D721Med (cell line): ENCODE measurements around the gene CSRNP2.
"Not testable (repeated sequence)": the region's sequence is repeated elsewhere in the genome, so short reads cannot be mapped to it uniquely, and the experiment has no call there.

Experiments
- DNase-seq: peaks from one replicate; pipeline ENCODE4 v3.0.0; 2011; ENCODE audit warnings: low spot score; ENCODE audit not compliant: insufficient read length
- FAIRE-seq: peaks from 2 replicates; lab custom pipeline; 2011; peaks lifted over from hg19 to GRCh38; lab: Jason Lieb, UNC
- TF ChIP-seq, protein P1 (sequence below): IDR thresholded peaks from 2 replicates; pipeline ENCODE4 v1.5.1; 2012; ENCODE audit warnings: mild to moderate bottlenecking, control low read depth; ENCODE audit not compliant: insufficient read depth; ENCODE audit errors: missing control alignments

The CSRNP2 gene

DNA sequence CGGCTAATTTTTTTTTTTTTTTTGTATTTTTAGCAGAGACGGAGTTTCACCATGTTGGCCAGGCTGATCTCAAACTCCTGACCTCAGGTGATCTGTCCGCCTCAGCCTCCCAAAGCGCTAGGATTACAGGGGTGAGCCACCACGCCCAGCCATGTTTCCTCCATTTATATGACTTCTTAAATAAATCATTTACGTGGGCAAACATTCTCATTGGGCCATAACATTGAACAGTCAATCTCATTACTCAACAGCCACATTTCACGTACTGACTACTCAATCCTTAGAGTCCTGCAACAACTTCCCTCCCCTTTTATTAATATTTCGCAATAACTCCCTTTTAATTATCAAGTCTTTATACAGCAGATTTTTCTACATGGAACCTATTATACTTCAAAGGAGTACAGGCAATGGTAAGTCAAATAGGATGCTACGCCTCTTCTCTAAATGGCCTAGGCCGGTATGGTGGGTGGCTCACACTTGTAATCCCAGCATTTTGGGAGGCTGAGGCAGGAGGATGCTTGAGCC is 7.4 kb upstream of the CSRNP2 start:
- FAIRE-seq (no peak), DNase-seq (no peak)
- TF ChIP-seq, protein P1, sequence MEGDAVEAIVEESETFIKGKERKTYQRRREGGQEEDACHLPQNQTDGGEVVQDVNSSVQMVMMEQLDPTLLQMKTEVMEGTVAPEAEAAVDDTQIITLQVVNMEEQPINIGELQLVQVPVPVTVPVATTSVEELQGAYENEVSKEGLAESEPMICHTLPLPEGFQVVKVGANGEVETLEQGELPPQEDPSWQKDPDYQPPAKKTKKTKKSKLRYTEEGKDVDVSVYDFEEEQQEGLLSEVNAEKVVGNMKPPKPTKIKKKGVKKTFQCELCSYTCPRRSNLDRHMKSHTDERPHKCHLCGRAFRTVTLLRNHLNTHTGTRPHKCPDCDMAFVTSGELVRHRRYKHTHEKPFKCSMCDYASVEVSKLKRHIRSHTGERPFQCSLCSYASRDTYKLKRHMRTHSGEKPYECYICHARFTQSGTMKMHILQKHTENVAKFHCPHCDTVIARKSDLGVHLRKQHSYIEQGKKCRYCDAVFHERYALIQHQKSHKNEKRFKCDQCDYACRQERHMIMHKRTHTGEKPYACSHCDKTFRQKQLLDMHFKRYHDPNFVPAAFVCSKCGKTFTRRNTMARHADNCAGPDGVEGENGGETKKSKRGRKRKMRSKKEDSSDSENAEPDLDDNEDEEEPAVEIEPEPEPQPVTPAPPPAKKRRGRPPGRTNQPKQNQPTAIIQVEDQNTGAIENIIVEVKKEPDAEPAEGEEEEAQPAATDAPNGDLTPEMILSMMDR: no peak

DNA sequence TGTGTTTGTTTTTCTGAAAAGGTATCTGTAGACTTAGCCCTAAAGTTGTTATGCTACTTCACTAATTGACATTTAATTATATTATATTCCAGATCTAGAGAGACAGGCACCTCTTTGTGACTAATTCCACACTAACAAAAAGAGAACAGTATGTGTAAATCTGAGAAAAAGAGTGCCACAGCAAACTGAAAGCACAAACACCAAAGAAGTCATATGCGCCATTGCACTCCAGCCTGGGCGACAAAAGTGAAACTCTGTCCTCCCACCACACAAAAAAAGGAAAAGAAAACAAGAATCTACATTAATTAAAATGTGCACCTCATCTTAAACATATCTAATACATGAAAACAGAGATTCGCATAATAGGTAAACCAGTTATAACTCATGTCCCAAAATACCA is 4.4 kb upstream of the CSRNP2 start:
- DNase-seq (no peak), FAIRE-seq (no peak)
- TF ChIP-seq, protein P1: no peak

DNA sequence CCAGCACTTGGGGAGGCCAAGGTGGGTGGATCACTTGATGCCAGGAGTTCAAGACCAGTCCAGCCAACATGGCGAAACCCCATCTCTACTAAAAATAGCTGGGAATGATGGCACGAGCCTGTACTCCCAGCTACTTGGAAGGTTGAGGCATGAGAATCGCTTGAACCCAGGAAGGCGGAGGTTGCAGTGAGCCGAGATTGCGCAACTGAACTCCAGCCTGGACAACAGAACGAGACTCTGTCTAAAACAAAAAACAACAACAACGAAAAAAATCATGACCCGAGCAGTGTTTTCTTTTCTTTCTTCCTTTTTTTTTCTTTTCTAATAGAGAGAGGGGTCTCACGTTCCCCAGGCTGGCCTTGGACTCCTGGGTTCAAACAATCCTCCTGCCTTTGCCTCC is 3.5 kb upstream of the CSRNP2 start:
- DNase-seq (no peak), FAIRE-seq (no peak)
- TF ChIP-seq, protein P1: no peak

DNA sequence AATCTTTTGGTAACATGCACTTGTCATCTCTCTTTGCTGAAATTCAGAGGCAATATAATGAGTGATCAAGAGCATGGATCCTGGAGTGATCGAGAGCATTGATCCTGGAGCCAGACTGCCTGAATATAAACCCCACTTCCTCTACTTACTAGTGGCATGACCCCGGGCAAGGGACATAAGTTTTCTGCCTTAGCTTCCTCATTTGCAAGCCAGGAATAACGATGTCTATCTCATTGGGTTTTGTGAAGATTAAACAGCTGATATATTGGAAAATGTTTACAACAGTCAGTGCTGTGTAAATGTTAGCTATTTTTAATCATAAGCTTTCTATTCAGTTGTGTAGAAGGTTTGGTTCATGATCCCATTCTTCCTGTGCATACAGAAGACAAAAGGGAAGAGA is 2.4 kb upstream of the CSRNP2 start:
- FAIRE-seq: no peak
- no peak for DNase-seq
- TF ChIP-seq, protein P1: no peak

DNA sequence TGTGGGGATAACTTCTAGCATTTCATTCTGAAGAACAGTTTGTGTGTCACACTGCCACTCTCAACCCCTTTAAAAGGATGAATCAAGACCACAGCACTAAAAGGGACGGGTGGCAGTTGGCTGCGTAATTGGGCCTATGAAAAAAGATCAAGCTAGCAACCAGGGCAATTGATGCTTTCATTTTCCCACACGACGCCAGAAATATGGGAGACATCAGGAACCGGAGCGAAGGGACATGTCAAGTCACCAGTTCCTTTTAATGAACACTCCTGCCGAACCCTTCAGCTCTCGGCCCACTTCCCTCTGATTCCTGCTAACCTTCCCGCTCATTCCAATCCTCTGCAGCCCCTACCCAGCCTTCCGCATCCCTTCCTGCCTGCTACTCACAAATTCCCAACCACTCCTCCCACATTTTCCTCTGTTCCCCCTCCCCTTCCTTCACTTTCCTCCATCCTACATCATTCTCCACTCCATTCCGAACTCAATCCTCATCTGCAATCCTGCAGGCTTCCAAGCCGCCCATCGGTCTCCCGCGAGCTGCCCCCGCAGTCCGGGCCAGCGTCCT is 753 bp downstream of the CSRNP2 start:
- DNase-seq (no peak), FAIRE-seq (no peak)
- TF ChIP-seq, protein P1: no peak

DNA sequence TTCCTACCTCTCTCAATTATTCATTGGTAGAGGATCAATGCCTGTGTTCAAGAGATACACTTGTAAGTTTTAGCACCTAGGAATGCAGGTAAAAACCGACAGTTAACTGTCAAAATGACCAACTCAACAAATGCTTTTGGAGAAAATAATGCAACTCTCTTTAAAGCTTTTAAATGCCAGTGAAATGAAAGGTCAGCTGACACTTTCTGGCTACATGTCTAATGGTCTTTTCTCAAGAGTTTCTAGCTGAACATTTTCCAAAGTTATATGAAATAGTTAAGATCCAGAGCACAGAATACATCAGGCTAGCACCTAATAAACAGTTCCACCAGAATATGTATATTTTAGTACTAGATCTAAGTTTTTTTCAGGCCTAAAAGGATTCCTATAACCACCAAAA is 2.0 kb downstream of the CSRNP2 start:
- DNase-seq (no peak), FAIRE-seq (no peak)
- TF ChIP-seq, protein P1: no peak

DNA sequence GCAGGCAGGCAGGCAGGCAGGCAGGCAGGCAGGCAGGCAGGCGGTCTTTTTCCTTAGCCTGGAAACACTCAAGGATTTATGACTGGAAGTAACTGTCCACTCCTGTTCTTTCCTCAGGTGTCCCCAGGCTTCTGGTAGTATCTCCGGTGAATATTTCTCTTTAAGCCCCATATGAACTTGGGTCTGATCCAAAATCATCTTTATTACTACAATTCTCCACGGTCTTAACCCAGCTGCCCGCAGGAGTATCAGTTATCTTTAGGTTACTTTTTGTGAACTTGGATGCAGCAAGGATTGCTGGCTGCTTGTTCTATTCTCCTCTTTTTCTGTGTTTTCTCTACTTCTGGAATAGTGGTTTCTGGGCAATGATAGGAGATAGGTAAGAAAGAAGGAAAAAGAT is 3.3 kb downstream of the CSRNP2 start:
- TF ChIP-seq, protein P1: no peak
- FAIRE-seq: no peak
- no peak for DNase-seq

DNA sequence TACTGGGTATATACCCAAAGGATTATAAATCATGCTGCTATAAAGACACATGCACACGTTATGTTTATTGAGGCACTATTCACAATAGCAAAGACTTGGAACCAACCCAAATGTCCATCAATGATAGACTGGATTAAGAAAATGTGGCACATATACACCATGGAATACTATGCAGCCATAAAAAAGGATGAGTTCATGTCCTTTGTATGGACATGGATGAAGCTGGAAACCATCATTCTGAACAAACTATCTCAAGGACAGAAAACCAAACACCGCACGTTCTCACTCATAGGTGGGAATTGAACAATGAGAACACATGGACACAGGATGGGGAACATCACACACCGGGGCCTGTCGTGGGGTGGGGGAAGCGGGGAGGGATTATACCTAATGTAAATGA is 4.5 kb downstream of the CSRNP2 start:
- DNase-seq, FAIRE-seq: not testable (repeated sequence)

DNA sequence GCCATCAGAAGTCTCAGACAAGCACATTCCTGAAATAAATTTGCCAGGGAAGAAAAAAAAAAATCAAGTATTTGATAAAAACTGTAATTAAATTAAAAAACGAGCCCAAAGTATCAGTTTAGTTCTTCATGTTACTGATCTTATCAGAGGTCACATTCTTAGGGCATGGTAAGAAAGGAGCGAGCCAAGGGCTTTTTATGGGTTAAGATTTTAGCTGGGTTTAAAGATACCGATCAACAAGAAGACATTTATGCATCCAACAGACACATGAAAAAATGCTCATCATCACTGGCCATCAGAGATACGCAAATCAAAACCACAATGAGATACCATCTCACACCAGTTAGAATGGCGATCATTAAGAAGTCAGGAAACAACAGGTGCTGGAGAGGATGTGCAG is 5.0 kb downstream of the CSRNP2 start:
- not testable (repeated sequence) for DNase-seq, FAIRE-seq
